Smooth muscle cell (in vitro differentiated cells): Measurements from ENCODE around the gene NEMP2. TPM values are rescaled to one million over a fixed set of nuclear protein-coding genes. Genes with fewer than 3 reads are reported as not detected.

Source experiments
- DNase-seq: peaks from one replicate; lab custom pipeline; 2025; ENCODE audit not compliant: unreplicated experiment; lab: John Stamatoyannopoulos, UW
- H2AFZ ChIP-seq: fragments of 200-600 bp; sonication (generic); 2 replicates; pipeline ENCODE4 v1.6.0; 2016; ENCODE audit warnings: antibody characterized with exemption, low read depth, mild to moderate bottlenecking
- H3F3A ChIP-seq: fragments of 200-600 bp; sonication (generic); 2 replicates; pipeline ENCODE4 v1.6.0; 2017; ENCODE audit warnings: antibody characterized with exemption, low read depth
- H3K27ac ChIP-seq: fragments of 200-600 bp; sonication (generic); 2 replicates; pipeline ENCODE4 v1.5.1; 2016; ENCODE audit warnings: low read depth, mild to moderate bottlenecking
- H3K27me3 ChIP-seq: fragments of 200-600 bp; sonication (generic); 2 replicates; pipeline ENCODE4 v1.6.1; 2016; ENCODE audit warnings: low read depth, mild to moderate bottlenecking
- H3K36me3 ChIP-seq: fragments of 200-600 bp; sonication (generic); 2 replicates; pipeline ENCODE4 v1.5.1; 2016; ENCODE audit warnings: low read depth
- H3K4me1 ChIP-seq: fragments of 200-600 bp; sonication (generic); 2 replicates; pipeline ENCODE4 v1.5.1; 2016; ENCODE audit warnings: low read depth
- H3K4me2 ChIP-seq: fragments of 200-600 bp; sonication (generic); 2 replicates; pipeline ENCODE4 v1.6.0; 2016; ENCODE audit warnings: mild to moderate bottlenecking
- H3K4me3 ChIP-seq: fragments of 200-600 bp; sonication (generic); 2 replicates; pipeline ENCODE4 v1.5.1; 2016; ENCODE audit warnings: mild to moderate bottlenecking
- H3K79me2 ChIP-seq: fragments of 200-600 bp; sonication (generic); 2 replicates; pipeline ENCODE4 v1.6.0; 2016; ENCODE audit warnings: low read depth, mild to moderate bottlenecking
- H3K9ac ChIP-seq: fragments of 200-600 bp; sonication (generic); 2 replicates; pipeline ENCODE4 v1.6.0; 2016; ENCODE audit warnings: low read depth
- H3K9me3 ChIP-seq: fragments of 200-600 bp; sonication (generic); replicated peaks from 2 replicates; pipeline ENCODE4 v1.5.1; 2016; ENCODE audit warnings: low read depth
- H4K20me1 ChIP-seq: fragments of 200-600 bp; sonication (generic); 2 replicates; pipeline ENCODE4 v1.6.0; 2016; ENCODE audit warnings: low read depth
- CTCF ChIP-seq: fragments of 200-600 bp; sonication (generic); IDR thresholded peaks from 2 replicates; pipeline ENCODE4 v1.5.1; 2017; ENCODE audit warnings: borderline replicate concordance, mild to moderate bottlenecking, antibody characterized with exemption; ENCODE audit not compliant: insufficient read depth, poor library complexity, severe bottlenecking
- WGBS: methylation state at CpG from one replicate; pipeline ENCODE4 v1.1.7; 2016; ENCODE audit warnings: low lambda C conversion rate; 5-methylcytosine and 5-hydroxymethylcytosine counted together
- polyA plus RNA-seq: library from polyadenylated mRNA; unstranded; fragments of >200 nt; fragmentation: Nextera tagmentation; extraction: Ambion mirVana; gene quantifications from 2 replicates; pipeline ENCODE4 v1.2.1, GENCODE V29; 2016
- total RNA-seq: library from RNA; depleted of rRNA; stranded (reverse); fragments of >200 nt; gene quantifications from 2 replicates; pipeline ENCODE4 v1.2.3, GENCODE V29; 2014

Gene NEMP2
- total and polyA plus RNA-seq, 2 experiments from 2014 or later: 1.4 to 5.0 TPM

- Histone ChIP-seq H2AFZ (no peak overlapping the region), H3K27ac (no peak overlapping the region), H3K36me3 (no peaks in the 10 kb centered on the region), H3K4me3 (no peak overlapping the region), H3K27me3 (no peaks in the 10 kb centered on the region), H3K9ac (no peak overlapping the region), H3K79me2 (no peaks in the 10 kb centered on the region), H3K4me1 (no peaks in the 10 kb centered on the region), H3F3A (no peaks in the 10 kb centered on the region), H3K9me3 (no peaks in the 10 kb centered on the region), H3K4me2 (no peak overlapping the region), H4K20me1 (no peaks in the 10 kb centered on the region)
- no peak for DNase-seq
- no peak for TF ChIP-seq CTCF
These were observed 9.6 kb downstream of the NEMP2 start for GRCh38 chr2:190524928-190525327.

GRCh38 chr2:190519975-190520767 lies 14.4 kb downstream of the NEMP2 start:
- Histone ChIP-seq H2AFZ (no peak overlapping the region), H3K27ac (no peak overlapping the region), H3K4me1 (no peaks in the 10 kb centered on the region), H3K27me3 (no peaks in the 10 kb centered on the region), H3F3A (no peaks in the 10 kb centered on the region), H4K20me1 (no peaks in the 10 kb centered on the region), H3K79me2 (no peaks in the 10 kb centered on the region), H3K36me3 (no peaks in the 10 kb centered on the region), H3K9ac (no peak overlapping the region), H3K9me3 (no peaks in the 10 kb centered on the region), H3K4me2 (no peak overlapping the region), H3K4me3 (no peak overlapping the region)
- no peak for TF ChIP-seq CTCF
- DNase-seq: no peak
- 100% methylated on average over 1 of the region's 1 CpG for WGBS

GRCh38 chr2:190517468-190517867 lies 17.1 kb downstream of the NEMP2 start:
- no peak overlapping the region for H3K4me2 ChIP-seq
- H3K79me2 ChIP-seq: no peaks in the 10 kb centered on the region
- H3K27me3 ChIP-seq: no peaks in the 10 kb centered on the region
- no peaks in the 10 kb centered on the region for H4K20me1 ChIP-seq
- 82% methylated on average over 2 of the region's 2 CpGs for WGBS
- DNase-seq: no peak
- no peak overlapping the region for H3K4me3 ChIP-seq
- H3K9me3 ChIP-seq: no peaks in the 10 kb centered on the region
- TF ChIP-seq CTCF: no peak
- no peak overlapping the region for H3K27ac ChIP-seq
- H3K36me3 ChIP-seq: no peaks in the 10 kb centered on the region
- no peaks in the 10 kb centered on the region for H3K4me1 ChIP-seq
- no peaks in the 10 kb centered on the region for H3F3A ChIP-seq
- no peak overlapping the region for H2AFZ ChIP-seq
- H3K9ac ChIP-seq: no peak overlapping the region

- Histone ChIP-seq H3K4me3 (no peak overlapping the region), H3K27me3 (no peaks in the 10 kb centered on the region), H3F3A (no peaks in the 10 kb centered on the region), H3K4me1 (no peaks in the 10 kb centered on the region), H3K27ac (no peak overlapping the region), H3K9ac (no peak overlapping the region), H3K79me2 (no peaks in the 10 kb centered on the region), H3K9me3 (no peaks in the 10 kb centered on the region), H4K20me1 (no peaks in the 10 kb centered on the region), H3K4me2 (no peak overlapping the region), H3K36me3 (no peaks in the 10 kb centered on the region), H2AFZ (no peak overlapping the region)
- 65% methylated on average over 1 of the region's 1 CpG for WGBS
- no peak for TF ChIP-seq CTCF
- no peak for DNase-seq
These were observed 18.8 kb downstream of the NEMP2 start for GRCh38 chr2:190515687-190516086.
